HepG2 (cell line): ENCODE measurements around the gene RPA1. TPM values are rescaled to one million over a fixed set of nuclear protein-coding genes. Genes with fewer than 3 reads are reported as not detected.

ENCODE experiments used
- FOXA1 ChIP-seq, 2 experiments: fragments of 450-650 bp in 1 of 2; sonication (generic) in 1 of 2; formaldehyde crosslinking in 1 of 2; IDR thresholded peaks; 2 replicates each; pipeline versions ENCODE4 v1.4.0 to v1.6.1; 2016 to 2020; ENCODE audit warnings: missing genetic modification reagents in 1 of 2
- GTF3A ChIP-seq: sonication (generic); formaldehyde crosslinking; conservative IDR thresholded peaks from 2 replicates; pipeline ENCODE4 v1.4.0; 2020; ENCODE audit warnings: mild to moderate bottlenecking, missing genetic modification reagents
- HNRNPH1 ChIP-seq: fragments of 200-400 bp; formaldehyde crosslinking; optimal IDR thresholded peaks from 2 replicates; pipeline ENCODE3; 2017; ENCODE audit warnings: mild to moderate bottlenecking, low read depth, low read length
- HOXA5 ChIP-seq: sonication (generic); formaldehyde crosslinking; IDR thresholded peaks from 2 replicates; pipeline ENCODE4 v1.4.0; 2020; ENCODE audit warnings: missing genetic modification reagents
- MAFF ChIP-seq: IDR thresholded peaks from 2 replicates; pipeline ENCODE4 v1.6.1; 2011; ENCODE audit warnings: low read depth, low read length, improper control_type of control experiment
- PHF20 ChIP-seq: sonication (generic); formaldehyde crosslinking; IDR thresholded peaks from 2 replicates; pipeline ENCODE4 v1.5.0; 2020; ENCODE audit warnings: mild to moderate bottlenecking, missing genetic modification reagents
- TAF1 ChIP-seq: sonication (generic); formaldehyde crosslinking; IDR thresholded peaks from 2 replicates; pipeline ENCODE4 v1.4.0; 2020; ENCODE audit warnings: missing genetic modification reagents
- ZMAT3 ChIP-seq: sonication (generic); formaldehyde crosslinking; conservative IDR thresholded peaks from 2 replicates; pipeline ENCODE4 v1.7.0; 2021; ENCODE audit warnings: missing genetic modification reagents
- ZMYM4 ChIP-seq: sonication (generic); formaldehyde crosslinking; IDR thresholded peaks from 2 replicates; pipeline ENCODE4 v1.8.1; 2023; ENCODE audit warnings: mild to moderate bottlenecking, missing genetic modification reagents
- ZNF264 ChIP-seq: sonication (generic); formaldehyde crosslinking; IDR thresholded peaks from 2 replicates; pipeline ENCODE4 v1.4.0; 2020; ENCODE audit warnings: missing genetic modification reagents
- ZNF563 ChIP-seq: sonication (generic); formaldehyde crosslinking; IDR thresholded peaks from 2 replicates; pipeline ENCODE4 v1.8.0; 2022; ENCODE audit warnings: mild to moderate bottlenecking, moderate library complexity, missing genetic modification reagents
- ZNF772 ChIP-seq: sonication (generic); formaldehyde crosslinking; IDR thresholded peaks from 2 replicates; pipeline ENCODE4 v1.5.0; 2020; ENCODE audit warnings: mild to moderate bottlenecking, missing genetic modification reagents
- ZNF781 ChIP-seq: sonication (generic); formaldehyde crosslinking; IDR thresholded peaks from 2 replicates; pipeline ENCODE4 v1.5.1; 2020; ENCODE audit warnings: borderline replicate concordance, mild to moderate bottlenecking, missing genetic modification reagents; ENCODE audit errors: not compliant biosample characterization
- ZNF879 ChIP-seq: sonication (generic); formaldehyde crosslinking; IDR thresholded peaks from 2 replicates; pipeline ENCODE4 v1.8.1; 2023; ENCODE audit warnings: missing genetic modification reagents
- polyA plus RNA-seq, 8 experiments: library from polyadenylated mRNA; depleted of rRNA in 3 of 8; stranded (reverse) in 7 of 8; unstranded in 1 of 8; fragments of >200 nt; fragmentation: Illumina TruSeq in 4 of 8; extraction: Trizol in 4 of 8; gene quantifications; 2 replicates each; pipeline versions ENCODE4 v1.2.1 to v1.2.3, GENCODE V29; 2011 to 2016; ENCODE audit warnings: low read depth in 4 of 8, missing spikeins in 1 of 8, mixed read lengths in 1 of 8; ENCODE audit not compliant: insufficient read depth in 1 of 8
- total RNA-seq, 5 experiments: library from RNA; depleted of rRNA; stranded (reverse); fragments of >200 nt; fragmentation: Illumina TruSeq; extraction: Trizol; gene quantifications; 2 replicates each; pipeline ENCODE4 v1.2.3, GENCODE V29; 2016; ENCODE audit warnings: low read depth in 1 of 5
- TF ChIP-seq, protein P1 (sequence below): sonication (generic); formaldehyde crosslinking; IDR thresholded peaks from 2 replicates; pipeline ENCODE4 v1.9.0; 2021; ENCODE audit warnings: missing genetic modification reagents, borderline replicate concordance
- TF ChIP-seq, protein P2 (sequence below): sonication (generic); formaldehyde crosslinking; IDR thresholded peaks from 2 replicates; pipeline ENCODE4 v1.5.0; 2020; ENCODE audit warnings: mild to moderate bottlenecking, missing genetic modification reagents, borderline replicate concordance
- TF ChIP-seq, protein P3 (sequence below): IDR thresholded peaks from 2 replicates; pipeline ENCODE4 v1.6.1; 2016
- TF ChIP-seq, protein P4 (sequence below): sonication (generic); formaldehyde crosslinking; IDR thresholded peaks from 2 replicates; pipeline ENCODE4 v1.4.0; 2020; ENCODE audit warnings: missing genetic modification reagents
- TF ChIP-seq, protein P5 (sequence below): sonication (generic); formaldehyde crosslinking; IDR thresholded peaks from 2 replicates; pipeline ENCODE4 v1.4.0; 2020; ENCODE audit warnings: mild to moderate bottlenecking, low read depth, missing genetic modification reagents

Gene RPA1
- total and polyA plus RNA-seq, 2 of the 13 experiments (the other 11 are each of a cell fraction or from before 2014, with no cell fraction given) = 13.9 to 37.6 TPM

DNA sequence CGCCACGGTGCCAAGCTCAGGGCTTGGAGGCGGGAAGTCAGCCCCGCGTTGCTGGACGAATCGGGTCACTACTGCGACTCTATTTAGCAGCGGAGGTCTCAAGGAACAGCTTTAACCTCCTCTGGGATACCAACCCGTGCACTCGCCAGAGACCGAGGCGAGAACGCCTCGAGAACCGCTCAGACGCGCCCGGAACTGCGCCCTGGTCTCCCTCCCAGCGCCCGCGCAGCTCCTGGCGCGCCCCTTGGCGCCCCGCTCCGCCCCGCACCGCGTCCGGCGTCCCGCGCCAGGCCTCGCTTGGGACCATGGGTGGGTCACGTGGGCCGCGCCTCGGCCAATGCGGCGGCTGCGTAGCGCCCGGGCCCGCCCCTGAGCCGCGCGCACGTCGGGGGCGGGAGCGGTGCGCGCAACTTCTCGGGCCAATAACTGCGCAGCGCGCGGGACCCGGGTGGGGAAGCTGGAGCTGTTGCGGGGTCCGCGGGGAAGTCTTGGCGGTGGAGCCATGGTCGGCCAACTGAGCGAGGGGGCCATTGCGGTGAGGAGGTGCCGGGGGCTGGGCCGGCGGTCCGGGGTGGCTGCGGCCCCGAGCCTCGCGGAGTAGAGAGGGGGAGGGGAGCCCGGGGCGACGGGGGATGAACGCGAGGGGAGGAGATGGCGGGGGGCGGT is at the start of gene RPA1, which contains the start of gene SMYD4 (continued):
- TF ChIP-seq MAFF (no peak), PHF20 (CRISPR knock-in tag) (peak; percentile 66; the same call in 1 of the 2 replicates), ZNF264 (no peak), GTF3A (CRISPR knock-in tag) (no peak), HOXA5 (CRISPR knock-in tag) (no peak), ZMYM4 (peak; percentile 69), FOXA1 (IDR thresholded peaks at IDR 0.05) (no peak), FOXA1 (CRISPR knock-in tag; IDR thresholded peaks at IDR 0.05) (no peak), ZMAT3 (CRISPR knock-in tag) (0 out of 2 replicates have a peak, but pooled peaks have one; percentile 38), ZNF563 (CRISPR knock-in tag) (peak; percentile 74; the same call in 1 of the 2 replicates), ZNF781 (CRISPR knock-in tag) (no peak), TAF1 (CRISPR knock-in tag) (peak; percentile 51), HNRNPH1 (no peak), ZNF879 (no peak), ZNF772 (no peak)
- TF ChIP-seq, protein P1, sequence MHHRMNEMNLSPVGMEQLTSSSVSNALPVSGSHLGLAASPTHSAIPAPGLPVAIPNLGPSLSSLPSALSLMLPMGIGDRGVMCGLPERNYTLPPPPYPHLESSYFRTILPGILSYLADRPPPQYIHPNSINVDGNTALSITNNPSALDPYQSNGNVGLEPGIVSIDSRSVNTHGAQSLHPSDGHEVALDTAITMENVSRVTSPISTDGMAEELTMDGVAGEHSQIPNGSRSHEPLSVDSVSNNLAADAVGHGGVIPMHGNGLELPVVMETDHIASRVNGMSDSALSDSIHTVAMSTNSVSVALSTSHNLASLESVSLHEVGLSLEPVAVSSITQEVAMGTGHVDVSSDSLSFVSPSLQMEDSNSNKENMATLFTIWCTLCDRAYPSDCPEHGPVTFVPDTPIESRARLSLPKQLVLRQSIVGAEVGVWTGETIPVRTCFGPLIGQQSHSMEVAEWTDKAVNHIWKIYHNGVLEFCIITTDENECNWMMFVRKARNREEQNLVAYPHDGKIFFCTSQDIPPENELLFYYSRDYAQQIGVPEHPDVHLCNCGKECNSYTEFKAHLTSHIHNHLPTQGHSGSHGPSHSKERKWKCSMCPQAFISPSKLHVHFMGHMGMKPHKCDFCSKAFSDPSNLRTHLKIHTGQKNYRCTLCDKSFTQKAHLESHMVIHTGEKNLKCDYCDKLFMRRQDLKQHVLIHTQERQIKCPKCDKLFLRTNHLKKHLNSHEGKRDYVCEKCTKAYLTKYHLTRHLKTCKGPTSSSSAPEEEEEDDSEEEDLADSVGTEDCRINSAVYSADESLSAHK (CRISPR knock-in tag) = no peak
- TF ChIP-seq, protein P2, sequence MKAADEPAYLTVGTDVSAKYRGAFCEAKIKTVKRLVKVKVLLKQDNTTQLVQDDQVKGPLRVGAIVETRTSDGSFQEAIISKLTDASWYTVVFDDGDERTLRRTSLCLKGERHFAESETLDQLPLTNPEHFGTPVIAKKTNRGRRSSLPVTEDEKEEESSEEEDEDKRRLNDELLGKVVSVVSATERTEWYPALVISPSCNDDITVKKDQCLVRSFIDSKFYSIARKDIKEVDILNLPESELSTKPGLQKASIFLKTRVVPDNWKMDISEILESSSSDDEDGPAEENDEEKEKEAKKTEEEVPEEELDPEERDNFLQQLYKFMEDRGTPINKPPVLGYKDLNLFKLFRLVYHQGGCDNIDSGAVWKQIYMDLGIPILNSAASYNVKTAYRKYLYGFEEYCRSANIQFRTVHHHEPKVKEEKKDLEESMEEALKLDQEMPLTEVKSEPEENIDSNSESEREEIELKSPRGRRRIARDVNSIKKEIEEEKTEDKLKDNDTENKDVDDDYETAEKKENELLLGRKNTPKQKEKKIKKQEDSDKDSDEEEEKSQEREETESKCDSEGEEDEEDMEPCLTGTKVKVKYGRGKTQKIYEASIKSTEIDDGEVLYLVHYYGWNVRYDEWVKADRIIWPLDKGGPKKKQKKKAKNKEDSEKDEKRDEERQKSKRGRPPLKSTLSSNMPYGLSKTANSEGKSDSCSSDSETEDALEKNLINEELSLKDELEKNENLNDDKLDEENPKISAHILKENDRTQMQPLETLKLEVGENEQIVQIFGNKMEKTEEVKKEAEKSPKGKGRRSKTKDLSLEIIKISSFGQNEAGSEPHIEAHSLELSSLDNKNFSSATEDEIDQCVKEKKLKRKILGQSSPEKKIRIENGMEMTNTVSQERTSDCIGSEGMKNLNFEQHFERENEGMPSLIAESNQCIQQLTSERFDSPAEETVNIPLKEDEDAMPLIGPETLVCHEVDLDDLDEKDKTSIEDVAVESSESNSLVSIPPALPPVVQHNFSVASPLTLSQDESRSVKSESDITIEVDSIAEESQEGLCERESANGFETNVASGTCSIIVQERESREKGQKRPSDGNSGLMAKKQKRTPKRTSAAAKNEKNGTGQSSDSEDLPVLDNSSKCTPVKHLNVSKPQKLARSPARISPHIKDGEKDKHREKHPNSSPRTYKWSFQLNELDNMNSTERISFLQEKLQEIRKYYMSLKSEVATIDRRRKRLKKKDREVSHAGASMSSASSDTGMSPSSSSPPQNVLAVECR = peak; percentile 91
- TF ChIP-seq, protein P3, sequence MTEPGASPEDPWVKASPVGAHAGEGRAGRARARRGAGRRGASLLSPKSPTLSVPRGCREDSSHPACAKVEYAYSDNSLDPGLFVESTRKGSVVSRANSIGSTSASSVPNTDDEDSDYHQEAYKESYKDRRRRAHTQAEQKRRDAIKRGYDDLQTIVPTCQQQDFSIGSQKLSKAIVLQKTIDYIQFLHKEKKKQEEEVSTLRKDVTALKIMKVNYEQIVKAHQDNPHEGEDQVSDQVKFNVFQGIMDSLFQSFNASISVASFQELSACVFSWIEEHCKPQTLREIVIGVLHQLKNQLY (CRISPR knock-in tag) = no peak
- TF ChIP-seq, protein P4, sequence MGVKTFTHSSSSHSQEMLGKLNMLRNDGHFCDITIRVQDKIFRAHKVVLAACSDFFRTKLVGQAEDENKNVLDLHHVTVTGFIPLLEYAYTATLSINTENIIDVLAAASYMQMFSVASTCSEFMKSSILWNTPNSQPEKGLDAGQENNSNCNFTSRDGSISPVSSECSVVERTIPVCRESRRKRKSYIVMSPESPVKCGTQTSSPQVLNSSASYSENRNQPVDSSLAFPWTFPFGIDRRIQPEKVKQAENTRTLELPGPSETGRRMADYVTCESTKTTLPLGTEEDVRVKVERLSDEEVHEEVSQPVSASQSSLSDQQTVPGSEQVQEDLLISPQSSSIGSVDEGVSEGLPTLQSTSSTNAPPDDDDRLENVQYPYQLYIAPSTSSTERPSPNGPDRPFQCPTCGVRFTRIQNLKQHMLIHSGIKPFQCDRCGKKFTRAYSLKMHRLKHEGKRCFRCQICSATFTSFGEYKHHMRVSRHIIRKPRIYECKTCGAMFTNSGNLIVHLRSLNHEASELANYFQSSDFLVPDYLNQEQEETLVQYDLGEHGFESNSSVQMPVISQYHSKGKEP (CRISPR knock-in tag) = no peak
- TF ChIP-seq, protein P5, sequence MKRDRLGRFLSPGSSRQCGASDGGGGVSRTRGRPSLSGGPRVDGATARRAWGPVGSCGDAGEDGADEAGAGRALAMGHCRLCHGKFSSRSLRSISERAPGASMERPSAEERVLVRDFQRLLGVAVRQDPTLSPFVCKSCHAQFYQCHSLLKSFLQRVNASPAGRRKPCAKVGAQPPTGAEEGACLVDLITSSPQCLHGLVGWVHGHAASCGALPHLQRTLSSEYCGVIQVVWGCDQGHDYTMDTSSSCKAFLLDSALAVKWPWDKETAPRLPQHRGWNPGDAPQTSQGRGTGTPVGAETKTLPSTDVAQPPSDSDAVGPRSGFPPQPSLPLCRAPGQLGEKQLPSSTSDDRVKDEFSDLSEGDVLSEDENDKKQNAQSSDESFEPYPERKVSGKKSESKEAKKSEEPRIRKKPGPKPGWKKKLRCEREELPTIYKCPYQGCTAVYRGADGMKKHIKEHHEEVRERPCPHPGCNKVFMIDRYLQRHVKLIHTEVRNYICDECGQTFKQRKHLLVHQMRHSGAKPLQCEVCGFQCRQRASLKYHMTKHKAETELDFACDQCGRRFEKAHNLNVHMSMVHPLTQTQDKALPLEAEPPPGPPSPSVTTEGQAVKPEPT (CRISPR knock-in tag) = no peak
